Activated CD8-positive, alpha-beta memory T cell treated with anti-CD3 and anti-CD28 coated beads, Interleukin-2, amount 50 U/mL, for 4 hours (primary cell): ENCODE data around the gene HDAC9.
A peak's percentile ranks its signal among the peaks of the same experiment; 100 is the strongest.
"Not testable (repeated sequence)": the region's sequence is repeated elsewhere in the genome, so short reads cannot be mapped to it uniquely, and the experiment has no call there.

Source experiments
- DNase-seq: peaks from one replicate; pipeline ENCODE4 v3.0.0-alpha.2; 2020

HDAC9 gene

GRCh38 chr7:18666107-18666728, 170.7 kb downstream of the HDAC9 start:
- DNase-seq, result peak; percentile 51

GRCh38 chr7:18667466-18667865, 171.9 kb downstream of the HDAC9 start:
- DNase-seq, result no peak

- no peak for DNase-seq
These were observed 175.6 kb downstream of the HDAC9 start for GRCh38 chr7:18671176-18671575.

GRCh38 chr7:18675579-18675978, 180.0 kb downstream of the HDAC9 start:
- no peak for DNase-seq

- no peak for DNase-seq
These were observed 183.7 kb downstream of the HDAC9 start for GRCh38 chr7:18679261-18679660.

GRCh38 chr7:18680576-18680975, 185.0 kb downstream of the HDAC9 start:
- DNase-seq, result no peak

GRCh38 chr7:18684916-18685315, 189.4 kb downstream of the HDAC9 start:
- DNase-seq, result no peak

- DNase-seq, result no peak
These were observed 190.4 kb downstream of the HDAC9 start for GRCh38 chr7:18685971-18686370.

GRCh38 chr7:18689551-18689950, 194.0 kb downstream of the HDAC9 start:
- no peak for DNase-seq

GRCh38 chr7:18693406-18693805, 197.9 kb downstream of the HDAC9 start:
- no peak for DNase-seq

- DNase-seq, result no peak
These were observed 198.3 kb downstream of the HDAC9 start for GRCh38 chr7:18693816-18694215.

GRCh38 chr7:18694484-18694883, 198.9 kb downstream of the HDAC9 start:
- DNase-seq, result no peak

- DNase-seq, result no peak
These were observed 199.4 kb downstream of the HDAC9 start for GRCh38 chr7:18694911-18695310.

GRCh38 chr7:18698258-18698734, 202.7 kb downstream of the HDAC9 start:
- DNase-seq, result no peak

- no peak for DNase-seq
These were observed 204.6 kb downstream of the HDAC9 start for GRCh38 chr7:18700147-18700546.

- DNase-seq, result no peak
These were observed 206.7 kb downstream of the HDAC9 start for GRCh38 chr7:18702071-18702829.

GRCh38 chr7:18703685-18704084, 208.1 kb downstream of the HDAC9 start:
- DNase-seq, result no peak

- no peak for DNase-seq
These were observed 211.1 kb downstream of the HDAC9 start for GRCh38 chr7:18706670-18707069.

GRCh38 chr7:18708204-18708603, 212.7 kb downstream of the HDAC9 start:
- no peak for DNase-seq

GRCh38 chr7:18715988-18716387, 220.4 kb downstream of the HDAC9 start:
- no peak for DNase-seq

GRCh38 chr7:18721429-18721828, 225.9 kb downstream of the HDAC9 start:
- DNase-seq, result no peak

GRCh38 chr7:18724318-18724717, 228.8 kb downstream of the HDAC9 start:
- no peak for DNase-seq

GRCh38 chr7:18727115-18727870, 231.7 kb downstream of the HDAC9 start:
- DNase-seq, result no peak

GRCh38 chr7:18736012-18736411, 240.5 kb downstream of the HDAC9 start:
- not testable (repeated sequence) for DNase-seq
